Pancreas (tissue), 10 donors: ENCODE measurements around the gene NBPF3. TPM values are rescaled to one million over a fixed set of nuclear protein-coding genes. Genes with fewer than 3 reads are reported as not detected.

Source experiments
- ATAC-seq, 4 donors: fragments of 200-7000 bp; cut with Tn5 transposase; one replicate each; pipeline versions ENCODE4 v1.8.0 to v1.9.1; 2020; ENCODE audit warnings: mild to moderate bottlenecking in 4 of 4, moderate library complexity in 4 of 4
- DNase-seq, 6 donors: peaks; one replicate each; pipeline ENCODE4 v3.0.0-alpha.2; 2020
- FAIRE-seq: peaks from 2 replicates; lab custom pipeline; 2012; peaks lifted over from hg19 to GRCh38; lab: Jason Lieb, UNC
- H3K27ac ChIP-seq, 4 donors: fragments of 200-600 bp; sonication (generic); 1 replicate in 3 of 4; 2 replicates in 1 of 4; pipeline versions ENCODE4 v1.5.0 to v1.8.0; 2020
- H3K27me3 ChIP-seq, 4 donors: fragments of 200-600 bp; one replicate each; pipeline ENCODE4 v1.8.0; 2021
- H3K36me3 ChIP-seq, 3 donors: fragments of 200-600 bp; sonication (generic) in 1 of 3; one replicate each; pipeline versions ENCODE4 v1.5.0 to v1.8.0; 2020 to 2021
- H3K4me1 ChIP-seq, 3 donors: fragments of 200-600 bp; one replicate each; pipeline ENCODE4 v1.8.0; 2021
- H3K4me3 ChIP-seq, 4 donors: fragments of 200-600 bp; sonication (generic) in 2 of 4; one replicate each; pipeline versions ENCODE4 v1.5.0 to v1.8.0; 2020 to 2021
- H3K9me3 ChIP-seq, 4 donors: fragments of 200-600 bp; one replicate each; pipeline ENCODE4 v1.8.0; 2021
- CTCF ChIP-seq, 4 donors: fragments of 200-600 bp; sonication (generic) in 3 of 4; IDR thresholded peaks; one replicate each; pipeline versions ENCODE4 v1.5.0 to v1.8.0; 2021; ENCODE audit warnings: antibody characterized with exemption in 4 of 4
- WGBS, 2 donors: extraction: QIAGEN DNeasy Blood & Tissue Kit; methylation state at CpG; one replicate each; pipeline ENCODE4 v1.1.7; 2013; 5-methylcytosine and 5-hydroxymethylcytosine counted together
- intact Hi-C, 3 donors: fragments of 100-400 bp; cut with DNase I; formaldehyde crosslinking; loops; one replicate each; pipeline versions ENCODE4 v1.11.1 to v1.14.2; 2022
- polyA plus RNA-seq, 2 donors: library from polyadenylated mRNA; stranded (reverse); fragments of 200-250 nt; gene quantifications; one replicate each; pipeline ENCODE4 v1.2.3, GENCODE V29; 2013
- total RNA-seq, 6 donors: library from RNA; stranded (reverse); fragmentation: NEBNext Ultra II Directional in 4 of 6; extraction: Animal tissue kit (Norgen Biotek cat#: 25700) in 4 of 6; gene quantifications; one replicate each; pipeline versions ENCODE4 v1.2.1 to v1.2.4, GENCODE V29; 2021 to 2023
- donor health status: healthy with polysubstance abuse.
- donor health status: DM: no; HTN: no; CAD: no; lungs with moderate emphysema.
- donor health status: DM: no; HTN: no; CAD: no.
- donor health status: control.
- donor health status: control.
- donor health status: Bipolar disorder and iron deficiency.
- donor health status: DM: yes; HTN: yes; CAD: no.
- donor health status: DM: no; HTN: no; CAD: no.
- donor health status: DM: no; HTN: no; CAD: no.
- donor health status: DM: yes; HTN: yes; CAD: no.

Gene NBPF3
- total and polyA plus RNA-seq, 8 donors, result 1.1 to 8.6 (median 3.5) TPM

- DNase-seq, result no peak
- WGBS, 2 donors, result 80% methylated on average over 14 of the region's 14 CpGs
- no peaks in the 10 kb centered on the region for H3K27me3 ChIP-seq
Measured at GRCh38 chr1:21524686-21525339, 84.9 kb downstream of the NBPF3 start.

GRCh38 chr1:21525340-21525717, 85.4 kb downstream of the NBPF3 start:
- FAIRE-seq, result no peak
- TF ChIP-seq CTCF (IDR thresholded peaks at IDR 0.05), result no peak
- WGBS, 2 donors, result 78 to 88% methylated on average over 7 of the region's 7 CpGs
- DNase-seq, result no peak
- ATAC-seq, result no peak
- Histone ChIP-seq H3K4me1 (no peaks in the 10 kb centered on the region), H3K36me3 (no peaks in the 10 kb centered on the region), H3K27me3 (no peaks in the 10 kb centered on the region), H3K27ac (no peak overlapping the region), H3K9me3 (no peaks in the 10 kb centered on the region), H3K4me3 (no peak overlapping the region)
- intact Hi-C loops, result no loop called here

More at GRCh38 chr1:21524686-21525339, 84.9 kb downstream of the NBPF3 start:
- H3K4me1 ChIP-seq, result no peaks in the 10 kb centered on the region
- H3K36me3 ChIP-seq, result no peaks in the 10 kb centered on the region
- no peak overlapping the region for H3K4me3 ChIP-seq
- ATAC-seq (no peak), FAIRE-seq (no peak)
- intact Hi-C loops, result no loop called here
- H3K9me3 ChIP-seq, result no peaks in the 10 kb centered on the region
- no peak for TF ChIP-seq CTCF (IDR thresholded peaks at IDR 0.05)
- H3K27ac ChIP-seq, result no peak overlapping the region

- H3K27me3 ChIP-seq, result no peaks in the 10 kb centered on the region
- no peaks in the 10 kb centered on the region for H3K9me3 ChIP-seq
- no peak for TF ChIP-seq CTCF (IDR thresholded peaks at IDR 0.05)
- 81 to 82% methylated on average over 1 of the region's 1 CpG for WGBS, 2 donors
- intact Hi-C loops, result no loop called here
- no peak for DNase-seq
- no peak overlapping the region for H3K27ac ChIP-seq
- ATAC-seq, result no peak
- FAIRE-seq, result no peak
- H3K4me1 ChIP-seq, result no peaks in the 10 kb centered on the region
- H3K36me3 ChIP-seq, result no peaks in the 10 kb centered on the region
- no peak overlapping the region for H3K4me3 ChIP-seq
Measured at GRCh38 chr1:21526441-21526840, 86.5 kb downstream of the NBPF3 start.

- Histone ChIP-seq H3K27me3 (no peaks in the 10 kb centered on the region), H3K9me3 (no peaks in the 10 kb centered on the region), H3K4me1 (no peaks in the 10 kb centered on the region), H3K27ac (no peak overlapping the region), H3K36me3 (no peaks in the 10 kb centered on the region), H3K4me3 (no peak overlapping the region)
- 64 to 66% methylated on average over 7 of the region's 7 CpGs for WGBS, 2 donors
- intact Hi-C loops, result no loop called here
- no peak for TF ChIP-seq CTCF (IDR thresholded peaks at IDR 0.05)
- no peak for ATAC-seq
- no peak for DNase-seq
- FAIRE-seq, result no peak
Measured at GRCh38 chr1:21530368-21531016, 90.6 kb downstream of the NBPF3 start.

- no peak for ATAC-seq
- Histone ChIP-seq H3K9me3 (no peaks in the 10 kb centered on the region), H3K4me3 (no peak overlapping the region), H3K27me3 (no peaks in the 10 kb centered on the region), H3K27ac (no peak overlapping the region), H3K4me1 (no peaks in the 10 kb centered on the region), H3K36me3 (no peaks in the 10 kb centered on the region)
- intact Hi-C loops, result no loop called here
- FAIRE-seq, result no peak
- TF ChIP-seq CTCF (IDR thresholded peaks at IDR 0.05), result no peak
- 88 to 95% methylated on average over 5 of the region's 5 CpGs for WGBS, 2 donors
- no peak for DNase-seq
Measured at GRCh38 chr1:21531241-21531640, 91.3 kb downstream of the NBPF3 start.
